Activated CD4-positive, CD25-positive, alpha-beta regulatory T cell treated with anti-CD3 and anti-CD28 coated beads, Interleukin-2, amount 50 U/mL, for 72 hours (primary cell): ENCODE measurements around the gene SMARCAL1.
A peak's percentile ranks its signal among the peaks of the same experiment; 100 is the strongest.

Experiments
- DNase-seq: peaks from one replicate; pipeline ENCODE4 v3.0.0; 2021

Gene SMARCAL1

GRCh38 chr2:216477283-216478035 is 65.2 kb downstream of the SMARCAL1 start:
- DNase-seq: no peak

- no peak for DNase-seq
These were observed 65.9 kb downstream of the SMARCAL1 start for GRCh38 chr2:216478151-216478550.

- no peak for DNase-seq
These were observed 66.5 kb downstream of the SMARCAL1 start for GRCh38 chr2:216478791-216479190.

GRCh38 chr2:216480221-216480620 is 67.9 kb downstream of the SMARCAL1 start:
- DNase-seq: no peak

GRCh38 chr2:216482640-216483039 is 70.4 kb downstream of the SMARCAL1 start:
- DNase-seq: no peak

- no peak for DNase-seq
These were observed 73.0 kb downstream of the SMARCAL1 start for GRCh38 chr2:216485237-216485636.

- DNase-seq: no peak
These were observed 73.5 kb downstream of the SMARCAL1 start for GRCh38 chr2:216485745-216486144.

- no peak for DNase-seq
These were observed 74.0 kb downstream of the SMARCAL1 start for GRCh38 chr2:216486271-216486670.

GRCh38 chr2:216486708-216487107 is 74.4 kb downstream of the SMARCAL1 start:
- no peak for DNase-seq

GRCh38 chr2:216490061-216490460 is 77.8 kb downstream of the SMARCAL1 start:
- DNase-seq: no peak

GRCh38 chr2:216491793-216492596 is 79.7 kb downstream of the SMARCAL1 start:
- no peak for DNase-seq

GRCh38 chr2:216492597-216493333 is 80.5 kb downstream of the SMARCAL1 start:
- DNase-seq: no peak

- no peak for DNase-seq
These were observed 81.0 kb downstream of the SMARCAL1 start for GRCh38 chr2:216493334-216493685.

- DNase-seq: no peak
These were observed 83.4 kb downstream of the SMARCAL1 start for GRCh38 chr2:216495656-216496055.

GRCh38 chr2:216497382-216498069 is 85.2 kb downstream of the SMARCAL1 start:
- DNase-seq: no peak

- DNase-seq: no peak
These were observed 85.7 kb downstream of the SMARCAL1 start for GRCh38 chr2:216498070-216498378.

GRCh38 chr2:216498379-216499352 is 86.4 kb downstream of the SMARCAL1 start, which contains the start of gene RPL37A:
RPL37A (plus strand) TSS chr2:216498844; CDS start chr2:216498875, 31 bp downstream.
- peak; percentile 86 for DNase-seq

- DNase-seq: no peak
These were observed 87.4 kb downstream of the SMARCAL1 start for GRCh38 chr2:216499641-216500218.

GRCh38 chr2:216500572-216500971 is 88.3 kb downstream of the SMARCAL1 start:
- DNase-seq: no peak

- no peak for DNase-seq
These were observed 89.6 kb downstream of the SMARCAL1 start for GRCh38 chr2:216501854-216502253.

GRCh38 chr2:216502381-216503158 is 90.3 kb downstream of the SMARCAL1 start:
- no peak for DNase-seq
